ENCODE results near the gene ARHGEF16. TPM values are rescaled to one million over a fixed set of nuclear protein-coding genes. Genes with fewer than 3 reads are reported as not detected.

The ARHGEF16 gene
- total and polyA plus RNA-seq, 2 donors (not counting 1 experiment from before 2014, with no cell fraction given) = 0.13 to 0.22 TPM

GRCh38 chr1:3444298-3444697 lies 10.2 kb upstream of the ARHGEF16 start:
- Mint-ChIP-seq H3K27me3 (peaks cover 18% of the 10 kb centered on the region), H3K4me1 (no peaks in the 10 kb centered on the region), H3K9me3 (ENCODE audit: insufficient read depth) (peaks cover 2% of the 10 kb centered on the region), H3K4me3 (no peak overlapping the region), H3K27ac (no peak overlapping the region)
- Histone ChIP-seq H3K9me3 (ENCODE audit: control extremely low read depth in 1 of 3, control insufficient read depth in 2 of 3, insufficient read depth in 1 of 3, low read length in 2 of 3) (peaks cover 0 to 16% (median 4%) of the 10 kb centered on the region in 3 donors), H3K36me3 (replicated peaks in 1 of 2; ENCODE audit: control extremely low read depth in 1 of 2, control insufficient read depth in 1 of 2, extremely low read depth in 1 of 2, insufficient read depth in 2 of 2, low read length in 1 of 2) (no peaks in the 10 kb centered on the region), H3K4me1 (ENCODE audit: control insufficient read depth in 2 of 2, insufficient read depth in 2 of 2, low read length in 2 of 2) (no peaks in the 10 kb centered on the region), H4K20me1 (ENCODE audit: control insufficient read depth, insufficient read depth, low read length, poor library complexity, severe bottlenecking) (no peaks in the 10 kb centered on the region), H3K79me2 (ENCODE audit: control insufficient read depth, insufficient read depth, low read length) (no peaks in the 10 kb centered on the region), H3K27me3 (replicated peaks in 1 of 4; ENCODE audit: control extremely low read depth in 1 of 4, control insufficient read depth in 3 of 4, insufficient read depth in 4 of 4, low read length in 3 of 4) (no peaks in the 10 kb centered on the region), H3K4me2 (replicated peaks; ENCODE audit: low read depth, low read length, poor library complexity, severe bottlenecking) (no peak overlapping the region), H3K27ac (ENCODE audit: low read length in 2 of 2) (no peak overlapping the region), H3K4me3 (ENCODE audit: control extremely low read depth in 1 of 5, extremely low read depth in 1 of 5, insufficient read depth in 1 of 5, low read depth in 2 of 5, low read length in 4 of 5) (no peak overlapping the region), H3K9ac (ENCODE audit: low read length) (no peak overlapping the region), H2AFZ (ENCODE audit: insufficient read depth, low read depth, low read length, poor library complexity, severe bottlenecking) (no peak overlapping the region)
- 97% methylated on average over 10 of the region's 18 CpGs for WGBS (ENCODE audit: insufficient coverage)
- TF ChIP-seq CTCF (IDR thresholded peaks at IDR 0.05) (no peak), EZH2 (IDR thresholded peaks at IDR 0.05; ENCODE audit: borderline replicate concordance, insufficient read depth, low read depth, low read length, poor library complexity, severe bottlenecking) (no peak)
- ATAC-seq (ENCODE audit: low read depth) (no peak), DNase-seq (no peak)
- POLR2A ChIA-PET = no interaction called here
- intact Hi-C loops (cut with micrococcal nuclease) = no loop called here
- CTCF ChIA-PET = interaction anchor here (1.6 kb wide), 1 partner anchor 9 kb away, joined by 10 read pairs; no protein-coding TSS in a partner anchor

- no peak overlapping the region for H3K9ac ChIP-seq (ENCODE audit: low read length)
- H3K4me1 ChIP-seq (ENCODE audit: control insufficient read depth in 2 of 2, insufficient read depth in 2 of 2, low read length in 2 of 2) = no peaks in the 10 kb centered on the region
- ChIA-PET POLR2A (no interaction called here), CTCF (interaction anchor here (0.5 to 1.6 kb wide), 2 partner anchors 9 to 1352 kb away, joined by 3 to 10 read pairs; no protein-coding TSS in a partner anchor)
- no peaks in the 10 kb centered on the region for H4K20me1 ChIP-seq (ENCODE audit: control insufficient read depth, insufficient read depth, low read length, poor library complexity, severe bottlenecking)
- Mint-ChIP-seq H3K4me1 (no peaks in the 10 kb centered on the region), H3K9me3 (ENCODE audit: insufficient read depth) (peaks cover 2% of the 10 kb centered on the region), H3K27me3 (peaks cover 22% of the 10 kb centered on the region), H3K27ac (no peak overlapping the region), H3K4me3 (no peak overlapping the region)
- no peak overlapping the region for H3K4me2 ChIP-seq (replicated peaks; ENCODE audit: low read depth, low read length, poor library complexity, severe bottlenecking)
- DNase-seq = no peak
- H2AFZ ChIP-seq (ENCODE audit: insufficient read depth, low read depth, low read length, poor library complexity, severe bottlenecking) = no peak overlapping the region
- H3K27ac ChIP-seq (ENCODE audit: low read length in 2 of 2) = no peak overlapping the region
- no peaks in the 10 kb centered on the region for H3K27me3 ChIP-seq (replicated peaks in 1 of 4; ENCODE audit: control extremely low read depth in 1 of 4, control insufficient read depth in 3 of 4, insufficient read depth in 4 of 4, low read length in 3 of 4)
- H3K79me2 ChIP-seq (ENCODE audit: control insufficient read depth, insufficient read depth, low read length) = no peaks in the 10 kb centered on the region
- intact Hi-C loops (cut with micrococcal nuclease) = no loop called here
- H3K36me3 ChIP-seq (replicated peaks in 1 of 2; ENCODE audit: control extremely low read depth in 1 of 2, control insufficient read depth in 1 of 2, extremely low read depth in 1 of 2, insufficient read depth in 2 of 2, low read length in 1 of 2) = no peaks in the 10 kb centered on the region
- peaks cover 0 to 16% (median 4%) of the 10 kb centered on the region in 3 donors for H3K9me3 ChIP-seq (ENCODE audit: control extremely low read depth in 1 of 3, control insufficient read depth in 2 of 3, insufficient read depth in 1 of 3, low read length in 2 of 3)
- 93% methylated on average over 6 of the region's 10 CpGs for WGBS (ENCODE audit: insufficient coverage)
- ATAC-seq (ENCODE audit: low read depth) = no peak
- H3K4me3 ChIP-seq (ENCODE audit: control extremely low read depth in 1 of 5, extremely low read depth in 1 of 5, insufficient read depth in 1 of 5, low read depth in 2 of 5, low read length in 4 of 5) = no peak overlapping the region
- TF ChIP-seq CTCF (IDR thresholded peaks at IDR 0.05) (no peak), EZH2 (IDR thresholded peaks at IDR 0.05; ENCODE audit: borderline replicate concordance, insufficient read depth, low read depth, low read length, poor library complexity, severe bottlenecking) (no peak)
Observed at GRCh38 chr1:3444736-3445135, 9.7 kb upstream of the ARHGEF16 start.
